Left ventricle myocardium inferior (tissue), 1 donor: ENCODE measurements around the gene STARD7. TPM values are rescaled to one million over a fixed set of nuclear protein-coding genes. Genes with fewer than 3 reads are reported as not detected.
"Not testable (repeated sequence)": the region's sequence is repeated elsewhere in the genome, so short reads cannot be mapped to it uniquely, and the experiment has no call there.

Source experiments
- DNase-seq: peaks from one replicate; pipeline ENCODE4 v3.0.0-alpha.2; 2020
- H3K27ac ChIP-seq: fragments of 200-600 bp; replicated peaks from 2 replicates; pipeline ENCODE4 v1.8.0; 2021
- H3K27me3 ChIP-seq: fragments of 200-600 bp; 2 replicates; pipeline ENCODE4 v1.8.0; 2021; ENCODE audit warnings: low read depth
- H3K36me3 ChIP-seq: fragments of 200-600 bp; 2 replicates; pipeline ENCODE4 v1.8.0; 2021
- H3K4me1 ChIP-seq: fragments of 200-600 bp; 2 replicates; pipeline ENCODE4 v1.8.0; 2021
- H3K4me3 ChIP-seq: fragments of 200-600 bp; 2 replicates; pipeline ENCODE4 v1.8.0; 2021; ENCODE audit warnings: mild to moderate bottlenecking, moderate library complexity
- H3K9me3 ChIP-seq: fragments of 200-600 bp; replicated peaks from 2 replicates; pipeline ENCODE4 v1.8.0; 2021
- intact Hi-C: fragments of 100-400 bp; cut with micrococcal nuclease; formaldehyde crosslinking; loops from one replicate; pipeline ENCODE4 v1.11.0; 2022
- total RNA-seq: library from RNA; stranded (reverse); fragmentation: NEBNext Ultra II Directional; extraction: Animal tissue kit (Norgen Biotek cat#: 25700); gene quantifications from one replicate; pipeline ENCODE4 v1.2.1, GENCODE V29; 2021
- TF ChIP-seq, protein P1 (sequence below): fragments of 200-600 bp; IDR thresholded peaks from 2 replicates; pipeline ENCODE4 v1.8.0; 2021; ENCODE audit warnings: antibody characterized with exemption, mild to moderate bottlenecking, borderline replicate concordance
- donor health status: DM: no; HTN: yes; CAD: no; lungs with severe emphysema.

STARD7 gene
- total RNA-seq, 1 donor from 2014 or later: 174 TPM

DNA sequence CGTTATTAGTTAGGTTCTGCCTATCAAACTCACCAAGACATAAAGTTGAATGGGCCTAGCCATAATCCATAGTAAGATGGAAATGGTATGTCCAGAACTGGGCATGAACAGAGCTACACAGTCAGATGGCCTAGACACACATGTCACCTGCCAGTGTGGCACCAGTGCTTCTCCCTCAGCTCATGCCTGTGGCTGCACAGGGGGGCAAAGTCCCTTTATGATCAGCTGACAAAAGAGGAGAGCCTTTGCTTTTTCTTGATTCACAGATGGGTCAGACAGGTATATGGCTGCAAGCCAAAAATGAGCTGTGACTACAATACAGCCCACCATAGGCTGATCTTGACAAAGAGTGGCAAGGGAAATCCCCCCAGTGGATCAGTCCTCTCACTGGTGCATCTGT is 28.3 kb upstream of the STARD7 start:
- peaks cover 28% of the 10 kb centered on the region for H3K4me1 ChIP-seq
- DNase-seq: no peak
- H3K9me3 ChIP-seq: no peaks in the 10 kb centered on the region
- H3K4me3 ChIP-seq: no peak overlapping the region
- H3K27me3 ChIP-seq: no peaks in the 10 kb centered on the region
- intact Hi-C loops: no loop called here
- H3K36me3 ChIP-seq: no peaks in the 10 kb centered on the region
- TF ChIP-seq, protein P1, sequence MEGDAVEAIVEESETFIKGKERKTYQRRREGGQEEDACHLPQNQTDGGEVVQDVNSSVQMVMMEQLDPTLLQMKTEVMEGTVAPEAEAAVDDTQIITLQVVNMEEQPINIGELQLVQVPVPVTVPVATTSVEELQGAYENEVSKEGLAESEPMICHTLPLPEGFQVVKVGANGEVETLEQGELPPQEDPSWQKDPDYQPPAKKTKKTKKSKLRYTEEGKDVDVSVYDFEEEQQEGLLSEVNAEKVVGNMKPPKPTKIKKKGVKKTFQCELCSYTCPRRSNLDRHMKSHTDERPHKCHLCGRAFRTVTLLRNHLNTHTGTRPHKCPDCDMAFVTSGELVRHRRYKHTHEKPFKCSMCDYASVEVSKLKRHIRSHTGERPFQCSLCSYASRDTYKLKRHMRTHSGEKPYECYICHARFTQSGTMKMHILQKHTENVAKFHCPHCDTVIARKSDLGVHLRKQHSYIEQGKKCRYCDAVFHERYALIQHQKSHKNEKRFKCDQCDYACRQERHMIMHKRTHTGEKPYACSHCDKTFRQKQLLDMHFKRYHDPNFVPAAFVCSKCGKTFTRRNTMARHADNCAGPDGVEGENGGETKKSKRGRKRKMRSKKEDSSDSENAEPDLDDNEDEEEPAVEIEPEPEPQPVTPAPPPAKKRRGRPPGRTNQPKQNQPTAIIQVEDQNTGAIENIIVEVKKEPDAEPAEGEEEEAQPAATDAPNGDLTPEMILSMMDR: no peak
- no peak overlapping the region for H3K27ac ChIP-seq

DNA sequence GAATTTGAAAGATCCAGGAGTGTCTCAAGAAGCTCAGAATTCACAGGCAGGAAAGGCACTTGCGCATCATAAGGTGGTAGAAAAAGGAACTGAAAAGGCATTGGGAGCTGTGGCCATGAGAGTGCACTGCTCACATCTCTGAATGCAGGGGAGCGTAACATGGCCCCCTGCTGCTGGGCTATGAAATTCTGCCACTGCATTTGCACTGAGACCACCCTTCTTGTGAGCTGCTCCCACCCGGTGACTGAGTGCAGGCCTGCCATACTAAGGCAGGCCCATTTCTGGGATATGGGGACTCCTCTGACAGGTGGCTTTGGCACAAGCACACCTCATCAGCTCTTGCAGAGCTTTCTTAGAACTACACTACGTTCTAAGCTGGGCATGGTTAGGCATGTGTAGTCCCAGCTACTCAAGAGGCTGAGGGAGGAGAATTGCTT is 25.3 kb upstream of the STARD7 start:
- no peak for DNase-seq
- Histone ChIP-seq H3K27me3 (no peaks in the 10 kb centered on the region), H3K9me3 (no peaks in the 10 kb centered on the region), H3K36me3 (no peaks in the 10 kb centered on the region), H3K4me1 (no peaks in the 10 kb centered on the region), H3K4me3 (no peak overlapping the region), H3K27ac (no peak overlapping the region)
- TF ChIP-seq, protein P1: no peak
- intact Hi-C loops: no loop called here

DNA sequence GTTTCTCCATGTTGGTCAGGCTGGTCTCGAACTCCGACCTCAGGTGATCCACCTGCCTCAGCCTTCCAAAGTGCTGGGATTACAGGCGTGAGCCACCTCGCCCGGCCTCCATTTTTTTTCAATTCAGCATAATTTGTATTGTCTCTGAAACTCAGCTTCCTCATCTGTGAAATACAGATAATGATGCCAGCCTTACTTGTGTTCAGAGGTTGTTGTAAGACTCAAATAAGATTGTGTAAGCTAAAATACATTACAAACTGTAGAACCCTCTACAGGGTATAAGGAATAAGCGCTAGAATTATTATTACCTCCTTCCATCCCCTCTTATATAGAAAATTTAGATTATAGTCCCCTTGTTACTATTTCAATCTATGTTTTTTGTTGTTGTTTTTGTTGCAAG is 24.8 kb upstream of the STARD7 start:
- TF ChIP-seq, protein P1: no peak
- Histone ChIP-seq H3K4me3 (no peak overlapping the region), H3K4me1 (no peaks in the 10 kb centered on the region), H3K27ac (no peak overlapping the region), H3K36me3 (no peaks in the 10 kb centered on the region), H3K9me3 (no peaks in the 10 kb centered on the region), H3K27me3 (no peaks in the 10 kb centered on the region)
- intact Hi-C loops: no loop called here
- DNase-seq: no peak

DNA sequence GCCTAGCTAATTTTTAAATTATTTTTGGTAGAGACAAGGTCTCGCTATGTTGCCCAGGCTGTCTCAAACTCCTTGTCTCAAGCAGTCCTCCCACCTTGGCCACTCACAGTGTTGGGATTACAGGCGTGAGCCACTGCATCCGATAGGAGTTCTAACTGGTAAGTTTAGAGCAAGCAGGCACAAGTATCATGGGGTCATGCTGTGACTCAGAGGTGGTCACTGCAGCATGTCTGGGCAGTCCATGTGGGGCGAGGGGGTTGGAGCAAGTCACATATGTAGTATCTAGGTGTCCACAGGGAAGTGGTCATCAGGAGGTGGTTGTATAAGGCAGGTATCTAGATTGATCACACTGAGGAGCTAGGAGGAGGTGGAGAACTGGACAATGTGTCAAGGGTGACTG is 22.7 kb upstream of the STARD7 start:
- H3K4me1 ChIP-seq: no peaks in the 10 kb centered on the region
- no peaks in the 10 kb centered on the region for H3K36me3 ChIP-seq
- intact Hi-C loops: no loop called here
- no peaks in the 10 kb centered on the region for H3K9me3 ChIP-seq
- no peak overlapping the region for H3K4me3 ChIP-seq
- H3K27me3 ChIP-seq: no peaks in the 10 kb centered on the region
- DNase-seq: no peak
- TF ChIP-seq, protein P1: no peak
- H3K27ac ChIP-seq: no peak overlapping the region

DNA sequence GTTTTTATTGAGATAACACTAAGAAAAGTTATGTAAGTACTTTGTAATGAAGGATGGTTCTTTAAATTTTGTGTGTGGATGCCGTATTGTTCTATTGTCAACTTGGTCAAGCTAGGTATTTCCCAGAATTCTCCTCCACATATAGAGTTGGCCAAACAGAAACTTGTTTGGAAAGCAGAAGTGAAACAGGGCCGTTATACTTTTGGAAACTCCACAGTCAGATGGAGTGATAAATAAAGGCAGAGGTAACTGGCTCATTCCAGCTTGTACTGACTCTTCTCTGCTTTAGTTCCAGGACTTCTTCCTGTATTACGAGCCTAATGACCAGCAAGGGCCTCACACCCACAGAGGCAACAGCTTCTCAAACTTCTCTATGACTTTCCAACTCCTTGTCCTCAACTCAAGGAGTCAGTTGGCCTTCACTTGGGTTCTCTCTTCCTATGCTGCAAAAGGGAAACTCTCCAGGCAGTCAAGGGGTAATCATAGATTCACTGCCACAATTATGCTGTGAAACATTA is 16.4 kb upstream of the STARD7 start:
- Histone ChIP-seq H3K4me1 (no peaks in the 10 kb centered on the region), H3K27me3 (no peaks in the 10 kb centered on the region), H3K27ac (no peak overlapping the region), H3K4me3 (no peak overlapping the region), H3K9me3 (peaks cover 11% of the 10 kb centered on the region), H3K36me3 (no peaks in the 10 kb centered on the region)
- no peak for DNase-seq
- TF ChIP-seq, protein P1: no peak
- intact Hi-C loops: no loop called here

DNA sequence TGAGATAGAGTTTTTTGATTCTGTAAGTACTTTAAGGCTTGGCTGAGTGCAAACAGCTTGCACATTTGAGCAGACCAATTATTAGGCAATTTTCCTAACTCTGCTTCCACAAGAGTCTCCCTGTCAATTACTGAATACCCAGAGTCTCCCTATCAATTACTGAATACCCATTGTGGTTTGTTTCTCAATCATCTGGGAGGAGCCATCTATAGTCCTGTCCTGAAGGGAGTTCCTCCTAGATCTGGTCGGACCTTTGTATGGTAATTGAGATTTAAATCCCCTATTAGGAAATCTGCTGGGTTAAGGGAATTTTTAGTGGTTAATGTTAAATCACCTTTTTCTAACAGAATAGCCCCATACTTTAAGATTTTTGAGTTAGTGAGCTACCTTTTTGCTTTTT is 12.5 kb upstream of the STARD7 start:
- H3K36me3 ChIP-seq, H3K4me3 ChIP-seq, H3K27me3 ChIP-seq, H3K27ac ChIP-seq, H3K4me1 ChIP-seq, intact Hi-C loops, DNase-seq: not testable (repeated sequence)
- H3K9me3 ChIP-seq: peaks cover 11% of the 10 kb centered on the region

DNA sequence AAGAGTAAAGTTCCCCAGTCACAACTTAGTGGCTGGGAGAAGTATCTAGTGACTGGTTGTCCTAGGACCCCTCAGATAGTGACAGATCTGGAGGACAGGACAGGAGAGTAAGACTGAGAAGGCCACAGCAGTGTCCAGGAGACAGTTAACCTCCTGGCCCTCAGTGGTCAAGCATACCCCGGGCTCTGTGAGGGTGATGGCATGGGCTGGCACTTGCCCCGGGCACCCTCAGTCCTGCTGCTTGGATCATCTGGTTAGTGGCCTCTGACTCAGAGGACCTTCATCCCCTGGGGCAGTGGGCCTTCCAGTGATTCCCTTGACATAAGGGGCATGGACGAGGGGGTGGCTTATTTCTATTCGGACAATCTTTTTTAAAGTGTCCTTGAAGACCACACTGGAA is 11.3 kb upstream of the STARD7 start:
- intact Hi-C loops, H3K4me3 ChIP-seq, H3K4me1 ChIP-seq, H3K36me3 ChIP-seq, H3K27ac ChIP-seq, DNase-seq, H3K27me3 ChIP-seq: not testable (repeated sequence)
- H3K9me3 ChIP-seq: peaks cover 11% of the 10 kb centered on the region
